G401.6 (cell line): ENCODE measurements around the gene ARHGAP28.

Experiments used
- FAIRE-seq: peaks from 2 replicates; lab custom pipeline; 2012; peaks lifted over from hg19 to GRCh38; lab: Jason Lieb, UNC

Gene ARHGAP28

DNA sequence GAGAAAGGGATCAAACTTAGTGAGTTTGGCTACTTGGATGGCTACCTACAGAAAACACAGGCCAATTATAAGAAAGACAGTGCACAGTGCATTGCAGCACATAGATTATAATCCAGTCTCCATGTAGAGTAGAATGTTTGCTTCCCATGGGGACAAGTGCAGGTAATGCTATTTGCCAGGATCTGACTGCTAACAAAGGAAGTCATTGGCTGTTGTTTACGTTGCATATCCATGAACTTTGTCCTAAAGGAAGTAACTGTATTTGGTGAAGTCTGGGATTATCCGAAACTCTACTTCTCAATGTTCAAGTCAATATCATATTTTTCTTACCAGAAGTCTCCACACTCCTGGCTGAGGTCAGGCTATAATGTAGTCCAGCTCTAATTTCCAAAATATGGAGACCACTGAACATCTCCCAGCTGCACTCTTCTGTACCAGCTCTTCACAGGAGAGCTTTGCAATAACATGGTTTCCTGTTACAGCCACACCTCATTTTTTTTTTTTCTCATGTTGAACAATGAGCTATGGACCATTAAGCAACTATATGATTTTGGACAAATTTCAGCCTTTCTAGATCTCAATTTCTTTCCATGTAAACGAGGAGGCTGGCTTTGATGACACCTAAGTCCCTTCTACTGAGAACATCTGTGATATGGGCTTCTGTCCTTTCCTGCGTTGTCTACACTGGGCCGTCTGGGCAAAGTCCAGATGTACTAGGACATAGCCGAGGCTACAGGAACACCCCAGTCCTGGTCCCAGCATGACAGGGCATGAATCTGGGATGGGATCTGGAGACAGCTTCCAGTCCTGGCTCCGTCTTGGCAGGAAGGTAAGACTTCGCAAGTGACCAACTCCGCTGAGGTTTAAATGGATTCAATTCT is 233.3 kb downstream of the ARHGAP28 start:
- FAIRE-seq: no peak

DNA sequence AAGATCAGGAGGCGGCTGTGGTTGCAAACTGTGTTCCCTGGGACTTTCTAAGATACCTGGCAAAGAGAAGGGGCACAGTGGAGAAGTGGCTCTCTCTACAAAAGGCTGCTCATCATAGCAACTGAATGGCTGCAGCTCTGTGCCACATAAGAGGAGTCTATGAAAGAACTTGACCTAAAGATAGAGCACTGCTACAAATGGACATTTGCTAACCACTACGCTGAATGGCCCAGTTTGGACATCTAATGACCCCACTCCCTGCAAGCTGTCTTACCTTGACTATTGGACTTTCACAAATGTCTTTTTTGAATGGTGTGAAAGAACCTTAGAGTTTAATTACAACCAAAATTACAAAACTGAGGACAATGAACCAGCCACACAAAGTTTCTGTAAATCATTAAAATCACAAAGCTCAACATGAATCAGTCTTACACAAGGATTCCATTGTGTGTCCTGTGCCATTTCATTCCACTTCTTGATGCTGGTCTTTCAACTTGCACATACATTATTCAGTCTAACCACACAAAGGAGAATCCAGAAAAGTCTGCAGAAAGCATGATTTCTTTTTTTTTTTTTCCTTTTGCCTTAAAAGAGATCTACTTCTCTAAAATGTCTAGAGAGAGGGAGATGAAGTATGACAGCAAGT is 234.1 kb downstream of the ARHGAP28 start:
- FAIRE-seq: no peak
